HG02981 (cell line): ENCODE results near the gene PMCH.
"Not testable (repeated sequence)": the region's sequence is repeated elsewhere in the genome, so short reads cannot be mapped to it uniquely, and the experiment has no call there.

Experiments
- ATAC-seq: cut with Tn5 transposase; IDR thresholded peaks from one replicate; pipeline ENCODE4 v1.9.1; 2021; ENCODE audit warnings: mild to moderate bottlenecking, moderate library complexity; ENCODE audit not compliant: unreplicated experiment

Gene PMCH

DNA sequence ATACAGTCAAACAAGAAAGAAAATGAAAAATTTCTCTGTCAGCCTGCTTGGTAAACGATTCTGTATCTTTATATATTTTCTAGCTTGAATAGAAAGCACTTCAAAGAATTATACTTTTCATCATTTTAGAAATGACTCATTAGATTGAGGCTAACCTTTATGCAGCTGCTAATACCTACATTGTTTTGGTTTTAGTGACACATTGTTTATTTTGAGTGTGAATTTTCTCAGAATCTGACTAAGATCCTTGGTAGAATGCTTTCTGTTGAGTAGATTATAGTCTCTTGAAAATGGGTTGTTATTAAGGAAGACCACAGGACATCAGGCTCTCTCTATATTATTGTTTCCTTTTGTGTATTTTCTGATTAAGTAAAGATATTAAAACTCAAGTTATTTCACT is at the start of gene PMCH:
Gene PMCH (minus strand): TSS at position 45 of the 400 bp plus-strand sequence. CDS start 63 bp downstream, outside the sequence.
- peak; percentile 73 for ATAC-seq

GRCh38 chr12:102240859-102241258 is 43.2 kb upstream of the PMCH start:
- ATAC-seq: not testable (repeated sequence)

GRCh38 chr12:102234599-102234998 is 37.0 kb upstream of the PMCH start:
- ATAC-seq: no peak

GRCh38 chr12:102232446-102232845 is 34.8 kb upstream of the PMCH start:
- ATAC-seq: no peak

DNA sequence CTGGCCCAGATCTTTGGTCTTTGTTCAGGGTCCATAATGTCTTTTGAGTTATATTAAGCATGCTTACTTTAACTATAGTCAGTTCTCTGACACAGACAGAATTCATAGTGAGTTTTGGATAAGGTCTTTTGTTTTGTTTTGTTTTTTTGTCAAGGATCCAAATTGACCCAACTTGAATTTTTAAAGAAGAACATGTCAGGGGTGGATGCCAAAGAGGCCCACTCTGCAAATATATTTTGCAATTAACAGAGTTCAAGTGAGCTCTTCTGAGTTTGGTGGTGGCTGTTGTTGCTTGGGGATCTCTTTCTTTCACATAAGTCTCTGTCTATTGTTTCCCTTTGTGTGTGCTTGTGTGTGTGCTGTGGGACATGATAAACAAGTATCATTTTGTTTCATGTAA is 34.4 kb upstream of the PMCH start:
- ATAC-seq: no peak

DNA sequence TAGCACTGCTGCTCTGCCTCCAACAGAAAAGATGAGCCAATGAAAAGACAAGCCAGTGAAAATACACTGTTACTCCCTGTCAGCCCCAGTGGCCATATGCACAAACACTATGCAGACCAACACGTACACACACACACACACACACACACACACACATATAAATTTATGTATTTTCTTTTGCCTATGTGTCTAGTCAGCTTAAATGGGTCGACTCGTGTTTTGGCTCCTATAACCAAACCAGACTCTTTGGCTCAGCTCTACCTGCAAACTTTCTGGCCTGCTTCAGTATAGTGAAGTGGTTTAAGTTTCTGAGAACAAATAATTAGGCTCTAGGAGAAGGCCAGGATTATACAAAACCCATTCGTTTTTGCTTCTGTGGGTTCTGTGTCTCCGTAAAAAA is 30.3 kb upstream of the PMCH start:
- ATAC-seq: no peak

GRCh38 chr12:102220736-102221135 is 23.1 kb upstream of the PMCH start:
- no peak for ATAC-seq

GRCh38 chr12:102215992-102216691 is 18.5 kb upstream of the PMCH start:
- no peak for ATAC-seq

DNA sequence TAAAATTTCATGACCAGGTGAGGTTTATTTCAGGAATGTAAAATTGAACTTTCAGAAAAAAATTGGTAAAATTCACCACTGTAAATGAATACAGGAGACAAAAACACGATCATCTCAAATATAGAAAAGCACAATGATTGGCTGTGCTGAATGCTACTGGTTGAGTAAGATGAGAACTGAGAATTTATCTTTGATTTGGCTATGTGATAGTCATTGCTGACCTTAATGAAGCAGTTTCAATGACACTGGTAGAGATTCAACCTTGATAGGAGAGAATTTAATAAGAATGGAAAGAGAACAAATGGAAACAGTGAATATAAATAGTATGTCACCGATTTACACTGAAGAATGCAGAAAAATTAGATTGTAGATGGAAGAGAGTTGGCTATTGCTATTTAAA is 6.4 kb upstream of the PMCH start:
- ATAC-seq: no peak

DNA sequence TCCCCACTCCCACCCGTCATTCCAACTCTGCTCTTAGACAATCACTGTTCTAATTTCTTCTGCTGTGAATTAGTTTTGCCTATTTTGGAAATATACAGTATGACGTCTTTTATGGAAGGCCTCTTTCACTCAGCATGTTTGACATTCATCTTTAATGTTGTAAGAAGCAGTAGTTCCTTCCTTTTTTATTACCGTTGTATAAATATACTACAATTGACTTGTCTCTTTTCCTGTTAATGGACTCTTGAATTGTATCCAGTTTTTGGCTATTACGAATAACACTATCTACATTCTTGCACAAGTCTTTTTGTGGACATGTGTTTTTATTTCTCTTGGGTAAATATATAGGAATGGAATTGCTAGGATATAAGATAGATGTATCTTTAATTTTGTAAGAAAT is 4.9 kb upstream of the PMCH start:
- no peak for ATAC-seq

GRCh38 chr12:102201436-102202061 is 3.9 kb upstream of the PMCH start:
- no peak for ATAC-seq

DNA sequence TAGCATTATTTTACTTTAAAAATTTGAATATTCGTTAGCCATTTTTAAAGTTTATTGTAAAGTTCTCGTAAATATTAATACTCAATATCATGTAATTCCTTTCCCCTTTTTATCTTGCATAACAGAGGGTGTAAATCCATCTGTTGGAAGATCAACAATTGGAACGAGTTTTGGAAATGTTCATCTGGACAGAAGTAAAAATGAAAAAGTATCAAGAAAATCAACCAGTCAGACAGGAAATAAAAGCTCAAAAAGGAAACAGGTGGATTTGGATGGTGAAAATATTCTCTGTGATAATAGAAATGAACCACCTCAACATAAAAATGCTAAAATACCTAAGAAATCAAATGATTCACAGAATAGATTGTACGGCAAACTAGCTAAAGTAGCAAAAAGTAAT is 1.8 kb downstream of the PMCH start:
- ATAC-seq: no peak

GRCh38 chr12:102182635-102183034 is 15.0 kb downstream of the PMCH start:
- no peak for ATAC-seq

DNA sequence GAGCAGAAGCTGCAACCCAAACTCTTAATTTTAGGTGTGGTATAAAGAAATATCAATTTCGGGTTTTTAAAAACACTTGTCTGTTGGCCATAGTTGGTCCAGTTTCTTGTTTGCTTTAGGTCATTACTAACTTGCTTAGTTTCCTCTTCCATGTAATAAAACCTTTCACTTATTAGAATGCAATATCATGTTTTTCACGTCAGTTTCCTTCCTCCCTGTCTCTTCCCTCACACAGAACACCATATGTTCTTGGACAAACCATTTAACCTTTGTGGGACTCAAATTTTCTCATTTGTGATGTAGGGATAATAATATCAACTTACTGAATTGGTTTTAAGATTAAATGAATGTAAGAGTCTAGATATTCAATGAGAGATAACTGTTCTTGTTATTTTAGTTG is 22.9 kb downstream of the PMCH start:
- ATAC-seq: no peak

DNA sequence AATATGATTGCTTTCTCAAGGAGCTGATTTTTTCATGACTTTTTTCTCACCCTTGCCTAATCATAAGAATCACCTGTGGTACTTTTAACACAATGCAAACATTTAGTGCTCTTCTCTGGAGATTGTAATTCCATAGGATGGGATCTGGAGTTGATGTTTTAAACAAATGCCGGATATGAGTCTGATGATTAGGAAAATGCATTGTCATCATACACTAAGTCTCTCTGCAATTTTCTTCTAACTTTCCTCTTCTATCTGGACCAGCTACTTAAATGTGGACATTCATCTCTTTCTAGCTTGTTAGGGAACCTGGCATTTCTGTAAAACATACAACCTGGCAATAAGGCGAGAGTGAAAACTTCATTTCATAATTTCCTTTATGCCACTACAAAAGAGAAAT is 23.5 kb downstream of the PMCH start:
- ATAC-seq: no peak

- no peak for ATAC-seq
Observed at GRCh38 chr12:102172436-102172835, 25.2 kb downstream of the PMCH start.

DNA sequence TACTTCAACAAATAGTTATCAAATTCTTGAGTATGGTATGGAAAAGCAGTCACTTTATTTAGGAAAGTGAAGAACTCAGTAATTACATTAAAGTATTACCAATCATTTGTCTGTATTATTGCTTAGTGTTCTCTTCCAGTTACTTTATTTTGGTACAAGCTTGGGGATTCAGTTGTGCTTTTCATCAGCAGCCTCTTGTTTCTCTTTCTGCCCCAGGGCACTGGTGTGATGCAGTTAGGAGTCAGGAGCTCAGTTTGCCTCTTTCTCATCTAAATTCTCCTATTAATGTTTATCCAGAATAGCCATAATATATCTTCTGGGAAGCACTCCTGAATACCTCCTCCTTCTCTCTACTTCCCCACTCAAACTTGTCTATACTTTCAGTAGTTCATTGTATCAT is 25.7 kb downstream of the PMCH start:
- no peak for ATAC-seq

DNA sequence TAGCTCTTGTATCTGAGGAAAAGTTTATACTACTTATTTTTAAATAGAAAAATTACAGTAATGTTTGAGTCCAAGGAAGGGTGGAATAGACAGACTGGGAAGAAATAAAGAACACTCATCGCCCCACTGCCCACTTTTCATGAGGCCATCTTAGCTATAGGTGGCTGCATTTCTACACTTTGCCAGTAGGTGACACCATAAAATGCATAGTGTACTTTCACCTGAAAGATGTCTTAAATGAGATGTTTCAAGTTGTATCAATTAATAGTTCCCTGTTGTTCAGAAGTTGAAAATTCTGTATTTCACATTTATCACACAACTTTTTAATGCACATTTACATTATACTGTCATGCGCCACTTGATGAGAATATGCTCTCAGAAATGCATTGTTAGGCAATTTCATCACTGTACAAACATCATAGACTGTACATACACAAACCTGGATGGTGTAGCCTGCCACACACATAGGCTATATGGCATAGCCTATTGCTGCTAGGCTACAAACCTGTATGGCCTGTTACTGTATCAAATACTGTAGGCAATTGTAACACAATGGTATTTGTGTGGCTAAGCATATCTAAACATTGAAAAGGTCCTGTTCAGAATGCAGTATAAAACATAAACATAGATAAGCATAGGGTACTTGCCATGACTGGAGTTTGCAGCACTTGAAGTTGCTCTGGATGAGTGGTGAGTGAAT is 27.6 kb downstream of the PMCH start:
- ATAC-seq: no peak

- ATAC-seq: no peak
Observed at GRCh38 chr12:102167821-102168604, 29.6 kb downstream of the PMCH start.

- no peak for ATAC-seq
Observed at GRCh38 chr12:102163383-102163782, 34.2 kb downstream of the PMCH start.

- ATAC-seq: not testable (repeated sequence)
Observed at GRCh38 chr12:102155206-102155605, 42.4 kb downstream of the PMCH start.
